Ureter (tissue), 1 donor: ENCODE data around the gene ZNF214. TPM values are rescaled to one million over a fixed set of nuclear protein-coding genes. Genes with fewer than 3 reads are reported as not detected.

Experiments
- DNase-seq: peaks from one replicate; pipeline ENCODE4 v3.0.0-alpha.2; 2020; ENCODE audit warnings: low spot score
- total RNA-seq: library from RNA; stranded (reverse); gene quantifications from one replicate; pipeline ENCODE4 v1.2.4, GENCODE V29; 2023
- donor health status: DM: yes; HTN: yes; CAD: no.

Gene ZNF214
- total RNA-seq, result 4.3 TPM

GRCh38 chr11:7020183-7020917 is at the start of gene ZNF214, which contains the start of gene NLRP14:
TSS of gene ZNF214 (minus strand) at chr11:7020346. CDS start at chr11:7002835, 17,511 bp downstream.
TSS of gene NLRP14 (plus strand) at chr11:7020479. CDS start at chr11:7038587, 18,108 bp downstream.
- peak; percentile 96 for DNase-seq

GRCh38 chr11:7062534-7062933 is 42.4 kb upstream of the ZNF214 start:
- no peak for DNase-seq

DNA sequence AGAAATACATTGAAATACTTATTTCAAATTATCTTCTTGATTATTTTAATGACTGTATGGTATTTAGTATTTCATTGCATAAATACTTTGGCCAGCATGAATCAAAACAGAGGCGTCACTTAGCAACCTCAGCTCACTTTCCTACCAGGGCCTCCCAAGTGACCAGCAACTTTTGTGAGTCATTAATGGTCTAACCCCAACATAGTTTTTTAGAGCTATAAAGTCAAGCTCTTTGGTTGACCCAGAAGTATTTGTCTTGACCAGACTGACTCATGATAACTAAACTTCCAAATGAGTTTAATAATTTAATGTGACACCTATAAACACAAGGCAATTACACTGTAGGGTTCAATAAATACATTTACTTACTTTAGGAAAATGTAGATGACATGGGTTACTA is 40.7 kb upstream of the ZNF214 start:
- DNase-seq, result no peak

- DNase-seq, result no peak
Measured at GRCh38 chr11:7057641-7058040, 37.5 kb upstream of the ZNF214 start.

GRCh38 chr11:7056828-7057513 is 36.8 kb upstream of the ZNF214 start:
- no peak for DNase-seq

DNA sequence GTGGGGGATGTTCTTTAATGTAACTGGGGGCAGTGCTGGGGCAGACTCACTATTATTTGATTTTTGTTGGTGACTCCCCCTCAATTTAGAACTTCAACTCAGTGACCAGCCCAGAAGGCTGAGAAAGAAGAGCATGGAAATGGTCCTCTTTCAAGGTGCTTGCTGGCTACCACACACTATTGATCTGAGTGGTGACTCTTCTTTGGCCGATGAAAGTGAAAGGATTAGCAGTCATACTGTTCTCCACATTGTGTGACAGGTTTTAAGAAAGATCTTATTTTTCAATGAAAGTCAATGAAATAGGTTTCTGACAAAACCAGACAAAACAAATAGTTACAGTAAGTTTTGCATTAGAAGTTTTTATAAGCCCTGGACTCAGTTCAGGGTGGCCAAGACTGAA is 30.0 kb upstream of the ZNF214 start:
- DNase-seq, result no peak

GRCh38 chr11:7046474-7047175 is 26.5 kb upstream of the ZNF214 start:
- no peak for DNase-seq

GRCh38 chr11:7034019-7034418 is 13.9 kb upstream of the ZNF214 start:
- no peak for DNase-seq

DNA sequence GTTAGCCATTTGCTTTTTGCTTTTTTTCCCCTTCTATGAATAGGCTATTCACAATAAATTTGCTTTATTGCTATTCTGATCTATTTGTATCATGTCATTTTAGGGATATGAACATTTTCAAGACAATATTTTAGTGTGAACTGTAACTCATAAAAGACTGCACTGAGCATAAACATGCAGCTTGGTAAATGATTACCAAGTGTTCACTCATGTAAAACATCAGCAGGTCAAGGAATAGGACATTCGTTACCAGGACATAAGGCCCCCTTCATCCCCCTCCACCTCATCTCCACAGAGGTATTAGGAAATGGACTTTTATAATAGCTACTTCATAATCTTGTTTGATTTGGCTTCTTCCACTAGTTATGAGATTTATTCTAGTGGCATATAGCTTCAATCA is 12.5 kb upstream of the ZNF214 start:
- no peak for DNase-seq

- no peak for DNase-seq
Measured at GRCh38 chr11:7031471-7031871, 11.3 kb upstream of the ZNF214 start.

DNA sequence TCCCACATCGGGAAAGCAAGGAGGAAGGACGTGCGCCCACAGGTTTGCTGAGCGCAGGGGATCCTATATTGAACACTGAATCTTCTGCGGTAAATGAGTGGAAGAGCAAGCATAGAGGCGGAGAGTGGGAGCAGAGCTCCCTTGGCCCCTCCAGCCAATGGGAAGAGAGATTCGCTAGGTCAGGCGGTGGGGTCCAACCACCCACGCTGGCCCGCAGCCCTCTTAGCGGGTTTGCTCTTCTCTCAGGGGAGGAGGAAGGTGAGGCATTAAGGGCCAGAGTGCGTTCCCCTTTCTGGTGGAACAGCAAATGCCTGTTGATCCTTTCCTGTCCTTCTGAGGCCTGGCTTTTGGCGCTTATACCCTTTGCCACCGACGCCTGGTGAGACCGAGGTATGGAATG is 10.7 kb upstream of the ZNF214 start:
- DNase-seq, result no peak

GRCh38 chr11:7028141-7028540 is 8.0 kb upstream of the ZNF214 start:
- DNase-seq, result no peak

- DNase-seq, result no peak
Measured at GRCh38 chr11:7021318-7021717, 1.2 kb upstream of the ZNF214 start.

GRCh38 chr11:7019500-7020182 is 505 bp downstream of the ZNF214 start:
- DNase-seq, result no peak

GRCh38 chr11:7016011-7016410 is 4.1 kb downstream of the ZNF214 start:
- no peak for DNase-seq

GRCh38 chr11:7014118-7014517 is 6.0 kb downstream of the ZNF214 start:
- no peak for DNase-seq

DNA sequence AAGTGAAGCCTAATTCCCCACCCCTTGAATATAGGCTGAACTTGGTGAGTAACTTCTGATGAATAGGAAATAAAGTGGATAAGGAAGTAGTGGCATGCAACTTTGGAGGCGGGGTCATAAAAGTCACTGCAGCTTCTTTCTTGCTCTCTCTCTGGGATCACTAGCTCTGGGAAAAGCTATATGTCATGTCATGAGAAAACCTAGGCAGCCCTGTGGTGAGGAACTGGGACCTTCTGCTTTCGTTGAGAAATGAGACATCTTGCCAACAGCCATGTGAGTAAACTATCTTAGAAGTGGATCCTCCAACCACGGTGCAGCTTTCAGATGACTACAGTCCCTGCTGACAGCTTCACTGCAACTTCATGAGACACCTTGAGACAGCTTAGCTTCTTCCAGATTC is 15.7 kb downstream of the ZNF214 start:
- no peak for DNase-seq

DNA sequence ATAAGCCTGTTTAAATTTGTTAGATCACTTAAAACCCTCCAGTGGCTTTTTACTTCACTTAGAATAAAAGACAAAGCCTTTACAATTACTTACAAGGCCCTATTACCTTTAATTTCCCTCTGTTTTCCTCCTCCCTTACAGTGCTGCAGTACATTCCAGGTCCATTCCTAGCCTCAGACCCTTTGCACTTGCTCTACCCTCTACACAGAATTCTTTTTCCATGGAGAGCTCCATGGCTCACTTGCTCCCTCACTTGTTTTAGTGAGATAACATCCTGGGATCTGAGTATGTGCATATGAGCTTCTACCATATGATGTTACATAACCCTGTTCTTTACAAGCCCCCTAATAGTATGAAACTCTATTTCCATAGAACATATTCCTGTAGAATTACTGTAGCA is 24.4 kb downstream of the ZNF214 start:
- no peak for DNase-seq

GRCh38 chr11:6992457-6993417 is 27.4 kb downstream of the ZNF214 start:
- DNase-seq, result no peak

- no peak for DNase-seq
Measured at GRCh38 chr11:6992026-6992425, 28.1 kb downstream of the ZNF214 start.

DNA sequence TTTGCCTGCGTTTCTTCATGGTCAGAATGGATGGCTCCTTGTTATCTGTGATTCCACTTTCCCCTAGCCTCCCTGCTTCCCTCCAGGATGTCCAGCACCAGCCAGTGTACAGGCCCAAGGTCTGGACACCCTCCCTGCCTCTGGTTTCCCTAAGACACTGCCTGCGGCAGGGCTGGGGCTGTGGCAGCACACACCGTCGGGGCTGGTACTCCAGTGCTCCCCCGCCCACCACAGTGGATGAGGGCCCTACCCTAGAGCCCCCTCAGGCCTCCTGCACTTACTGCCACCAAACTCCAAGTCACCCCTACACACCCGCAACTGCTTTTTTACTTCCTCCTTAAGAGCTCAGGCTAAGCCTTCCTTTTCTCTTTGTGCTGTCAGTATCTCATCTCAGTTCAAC is 28.9 kb downstream of the ZNF214 start:
- no peak for DNase-seq
